ENCODE data around the gene RASGEF1C.
"Not testable (repeated sequence)": the region's sequence is repeated elsewhere in the genome, so short reads cannot be mapped to it uniquely, and the experiment has no call there.

RASGEF1C gene

DNA sequence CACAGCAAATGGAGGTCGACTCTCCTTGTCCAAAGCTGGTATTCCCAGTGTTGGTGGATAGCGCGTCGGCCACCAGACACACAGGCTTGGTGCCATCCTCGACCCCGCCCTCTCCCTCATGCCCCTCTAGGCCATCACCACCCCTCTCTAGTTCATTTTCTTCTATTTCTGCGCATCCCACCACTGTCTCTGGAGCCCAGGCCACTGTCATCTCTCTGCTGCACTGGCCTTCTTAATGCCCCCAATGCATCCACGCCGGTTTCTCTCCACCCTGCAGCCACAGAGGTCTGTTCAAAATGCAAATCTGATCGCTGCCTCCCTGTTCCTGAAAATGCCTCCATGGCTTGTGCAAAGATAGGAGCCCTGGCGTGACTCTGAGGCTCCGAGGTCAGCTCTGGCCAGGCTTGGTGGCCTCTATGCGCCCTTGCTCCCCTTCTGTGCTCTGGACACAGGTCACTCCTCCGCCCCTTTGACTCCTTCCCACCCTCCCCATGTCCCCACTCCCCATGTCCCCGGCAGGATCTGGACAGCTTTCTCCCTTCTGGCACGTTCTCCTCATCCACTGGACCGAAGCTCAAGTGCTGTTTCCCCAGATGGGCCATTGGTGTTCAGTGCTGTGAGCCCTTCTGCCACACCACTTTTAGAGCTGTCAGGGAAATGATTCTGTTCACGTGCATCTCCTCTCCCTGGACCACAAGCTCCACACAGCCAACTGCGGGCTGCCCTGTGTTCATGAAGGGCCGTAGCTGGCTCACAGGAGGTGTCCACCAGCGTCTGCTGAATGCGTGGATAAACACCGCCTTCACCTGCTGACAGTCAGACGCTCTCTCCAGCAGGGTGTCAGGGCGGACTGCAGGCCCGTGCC, 77.9 kb downstream of the RASGEF1C start:
- H3K36me3 ChIP-seq (ENCODE audit: insufficient read depth, low read length) = no peaks in the 10 kb centered on the region
- WGBS = 87% methylated on average over 26 of the region's 26 CpGs
- H3K27ac ChIP-seq (ENCODE audit: low read depth, low read length) = no peak overlapping the region
- H3K4me3 ChIP-seq (ENCODE audit: low read length) = no peak overlapping the region
- H3K27me3 ChIP-seq (ENCODE audit: insufficient read depth, low read length) = no peaks in the 10 kb centered on the region
- no peak overlapping the region for H3K9ac ChIP-seq (ENCODE audit: low read depth, low read length)
- no peaks in the 10 kb centered on the region for H3K4me1 ChIP-seq (ENCODE audit: insufficient read depth, low read length)
- no peaks in the 10 kb centered on the region for H3K9me3 ChIP-seq (ENCODE audit: insufficient read depth, low read depth, low read length)

DNA sequence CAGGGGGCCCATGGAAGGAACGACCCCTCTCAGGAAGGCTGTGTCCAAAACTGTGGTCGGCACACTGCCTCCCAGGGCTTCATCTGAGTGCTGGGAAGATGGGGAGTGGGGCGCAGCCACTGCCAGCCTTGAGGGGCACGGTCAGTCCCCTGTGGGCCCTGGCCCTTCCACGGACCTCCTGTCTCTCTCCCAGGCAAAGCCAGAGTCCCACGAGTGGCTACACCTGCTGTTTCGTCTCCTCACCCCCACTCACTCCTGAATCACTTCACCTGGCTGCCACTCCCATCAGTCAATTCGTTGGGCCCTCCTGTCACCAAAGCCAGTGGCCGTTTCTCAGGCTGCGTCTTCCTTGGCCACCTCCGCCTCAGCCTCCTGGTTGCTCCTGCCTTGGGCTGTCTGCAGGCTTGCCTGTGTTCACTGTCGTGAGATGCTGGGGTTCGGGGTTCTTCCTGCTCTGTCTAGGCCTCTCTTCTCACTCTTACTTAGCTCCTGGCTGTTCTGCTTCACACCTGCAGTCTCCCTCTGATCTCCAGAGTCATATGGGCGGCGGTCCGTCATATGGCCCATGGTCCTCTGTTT, 78.6 kb downstream of the RASGEF1C start:
- Histone ChIP-seq H3K4me3 (ENCODE audit: low read length) (no peak overlapping the region), H3K9ac (ENCODE audit: low read depth, low read length) (no peak overlapping the region), H3K36me3 (ENCODE audit: insufficient read depth, low read length) (no peaks in the 10 kb centered on the region), H3K27me3 (ENCODE audit: insufficient read depth, low read length) (no peaks in the 10 kb centered on the region), H3K27ac (ENCODE audit: low read depth, low read length) (no peak overlapping the region), H3K9me3 (ENCODE audit: insufficient read depth, low read depth, low read length) (no peaks in the 10 kb centered on the region), H3K4me1 (ENCODE audit: insufficient read depth, low read length) (no peaks in the 10 kb centered on the region)
- WGBS = 90% methylated on average over 16 of the region's 16 CpGs

GRCh38 chr5:180129291-180130190, 79.5 kb downstream of the RASGEF1C start:
- Histone ChIP-seq H3K27ac (ENCODE audit: low read depth, low read length) (no peak overlapping the region), H3K36me3 (ENCODE audit: insufficient read depth, low read length) (no peaks in the 10 kb centered on the region), H3K27me3 (ENCODE audit: insufficient read depth, low read length) (no peaks in the 10 kb centered on the region), H3K4me1 (ENCODE audit: insufficient read depth, low read length) (no peaks in the 10 kb centered on the region), H3K4me3 (ENCODE audit: low read length) (no peak overlapping the region), H3K9ac (ENCODE audit: low read depth, low read length) (no peak overlapping the region), H3K9me3 (ENCODE audit: insufficient read depth, low read depth, low read length) (no peaks in the 10 kb centered on the region)
- 89% methylated on average over 27 of the region's 27 CpGs for WGBS

DNA sequence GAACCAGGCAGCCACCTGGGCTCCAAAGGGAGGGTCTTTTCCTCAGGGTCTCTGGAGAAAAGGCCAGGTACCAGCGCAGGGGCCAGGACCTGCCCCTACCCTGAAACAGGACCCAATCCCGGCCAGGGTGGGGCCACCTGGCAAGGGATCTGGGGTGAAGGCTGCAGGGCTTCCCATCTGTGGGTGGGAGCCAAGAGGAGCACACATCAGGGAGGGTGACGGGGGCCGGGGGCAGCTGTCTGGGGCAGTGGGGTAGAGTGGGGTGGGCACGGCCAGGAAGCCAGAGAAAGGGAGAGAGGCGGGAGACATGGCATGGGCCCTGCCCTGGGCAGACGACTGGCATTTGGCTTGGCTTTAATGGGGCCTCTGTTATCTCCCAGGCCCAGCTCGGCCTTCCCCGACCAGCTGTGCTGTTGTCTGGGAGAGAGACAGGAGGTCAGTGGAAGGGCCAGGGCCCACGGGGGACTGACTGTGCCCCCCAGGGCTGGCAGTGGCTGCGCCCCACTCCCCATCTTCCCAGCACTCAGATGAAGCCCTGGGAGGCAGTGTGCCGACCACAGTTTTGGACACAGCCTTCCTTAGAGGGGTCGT, 80.2 kb downstream of the RASGEF1C start:
- 92% methylated on average over 13 of the region's 13 CpGs for WGBS
- H3K27ac ChIP-seq (ENCODE audit: low read depth, low read length) = no peak overlapping the region
- H3K9me3 ChIP-seq (ENCODE audit: insufficient read depth, low read depth, low read length) = no peaks in the 10 kb centered on the region
- no peaks in the 10 kb centered on the region for H3K4me1 ChIP-seq (ENCODE audit: insufficient read depth, low read length)
- no peaks in the 10 kb centered on the region for H3K27me3 ChIP-seq (ENCODE audit: insufficient read depth, low read length)
- no peaks in the 10 kb centered on the region for H3K36me3 ChIP-seq (ENCODE audit: insufficient read depth, low read length)
- no peak overlapping the region for H3K4me3 ChIP-seq (ENCODE audit: low read length)
- H3K9ac ChIP-seq (ENCODE audit: low read depth, low read length) = no peak overlapping the region

DNA sequence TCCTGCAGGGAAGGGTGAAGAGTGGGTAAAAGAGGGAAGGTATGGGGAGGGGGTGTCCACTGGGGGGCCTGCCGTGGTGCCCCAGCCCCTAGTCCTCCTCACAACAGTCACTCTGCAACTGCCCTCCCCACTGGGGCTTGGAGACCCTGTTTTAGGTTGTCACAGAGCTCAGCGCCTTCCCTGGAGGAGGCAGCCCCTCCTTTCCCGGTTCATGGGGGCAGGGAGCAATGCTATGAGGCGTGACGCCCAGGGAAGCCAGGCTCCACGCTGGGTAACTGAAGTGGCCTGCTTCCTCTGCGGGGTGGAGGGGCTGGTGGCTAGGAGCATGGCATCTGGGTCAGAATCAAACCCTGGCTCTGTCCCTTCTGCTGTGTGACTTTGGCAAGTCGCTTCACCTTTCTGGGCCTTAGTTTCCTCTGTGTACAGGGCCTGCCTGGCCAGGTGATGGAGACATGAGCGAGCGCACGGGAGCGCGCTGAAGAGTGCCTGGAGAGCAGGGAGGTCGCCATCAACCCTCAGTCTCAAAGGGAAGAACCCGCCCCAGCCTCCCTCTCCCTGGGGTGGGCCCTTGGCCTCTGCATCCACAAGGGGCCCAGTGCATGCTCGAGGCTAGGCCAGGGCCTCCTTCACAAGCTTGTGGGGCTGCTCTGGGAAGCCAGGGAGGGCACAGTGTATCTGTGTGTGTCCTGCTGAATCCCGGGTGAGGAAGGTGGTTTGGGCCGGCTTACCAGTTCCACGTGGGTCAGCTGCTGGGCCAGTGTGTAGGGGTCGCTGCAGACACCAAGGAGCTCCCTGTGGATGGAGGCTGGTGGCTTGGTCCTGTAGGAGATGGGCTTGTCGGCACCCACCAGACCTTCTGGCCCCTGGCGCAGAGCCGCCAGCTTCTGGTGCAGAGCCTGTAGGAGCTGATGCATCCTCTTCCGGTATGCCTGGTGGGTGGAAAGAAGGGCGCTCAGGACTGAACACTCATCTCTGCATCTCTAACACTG, 81.0 kb downstream of the RASGEF1C start:
- no peaks in the 10 kb centered on the region for H3K9me3 ChIP-seq (ENCODE audit: insufficient read depth, low read depth, low read length)
- no peak overlapping the region for H3K27ac ChIP-seq (ENCODE audit: low read depth, low read length)
- H3K9ac ChIP-seq (ENCODE audit: low read depth, low read length) = no peak overlapping the region
- no peaks in the 10 kb centered on the region for H3K4me1 ChIP-seq (ENCODE audit: insufficient read depth, low read length)
- no peak overlapping the region for H3K4me3 ChIP-seq (ENCODE audit: low read length)
- 87% methylated on average over 25 of the region's 25 CpGs for WGBS
- no peaks in the 10 kb centered on the region for H3K36me3 ChIP-seq (ENCODE audit: insufficient read depth, low read length)
- H3K27me3 ChIP-seq (ENCODE audit: insufficient read depth, low read length) = no peaks in the 10 kb centered on the region

DNA sequence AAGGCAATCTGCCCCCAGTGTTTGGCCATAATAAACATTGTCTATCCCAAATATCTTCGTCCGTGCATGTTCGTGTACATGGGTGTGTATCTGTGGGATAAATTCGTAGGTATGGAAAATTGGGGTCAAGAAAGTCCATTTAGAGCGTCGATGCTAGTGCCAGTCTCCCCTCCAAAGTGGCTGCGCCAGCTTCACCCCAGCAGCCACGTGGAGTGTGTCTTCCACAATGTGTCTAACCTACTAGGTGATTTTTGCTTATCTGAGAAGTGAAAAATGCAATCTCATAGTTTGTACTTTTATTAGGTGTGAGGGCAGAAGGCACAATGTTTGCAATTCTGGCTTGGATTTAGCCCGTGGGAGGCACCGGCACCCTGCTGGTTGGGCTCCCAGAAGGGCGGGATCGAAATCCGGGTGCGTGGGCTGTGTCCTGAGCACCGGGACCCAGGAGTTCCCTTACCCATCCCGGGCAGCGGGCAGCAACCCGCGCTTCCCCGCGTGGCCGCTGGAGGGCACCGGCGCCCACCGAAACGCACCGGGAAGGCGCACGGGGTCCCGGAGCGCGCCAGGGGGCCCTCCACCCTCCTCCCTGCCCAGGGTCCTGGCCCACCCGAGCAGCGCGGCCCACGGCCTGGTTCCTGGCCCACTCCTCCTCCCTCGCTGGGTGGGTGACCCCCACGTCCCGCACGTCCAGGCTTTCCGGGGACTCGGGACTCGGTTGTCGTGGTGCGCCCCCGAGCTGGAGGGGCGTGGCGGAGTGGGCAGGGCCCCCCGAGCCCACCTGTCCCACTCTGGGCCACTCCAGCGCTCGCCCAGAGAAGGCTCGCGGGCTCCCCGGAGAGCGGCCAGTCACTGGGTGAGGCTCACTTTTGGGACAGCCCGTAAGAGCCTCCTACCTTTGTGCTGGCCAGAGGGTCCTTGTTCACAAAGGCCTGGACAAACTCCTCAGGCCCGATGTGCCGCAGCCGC, 82.0 kb downstream of the RASGEF1C start:
- H3K4me1 ChIP-seq (ENCODE audit: insufficient read depth, low read length) = no peaks in the 10 kb centered on the region
- no peaks in the 10 kb centered on the region for H3K27me3 ChIP-seq (ENCODE audit: insufficient read depth, low read length)
- no peaks in the 10 kb centered on the region for H3K9me3 ChIP-seq (ENCODE audit: insufficient read depth, low read depth, low read length)
- 40% methylated on average over 59 of the region's 59 CpGs for WGBS
- H3K27ac ChIP-seq (ENCODE audit: low read depth, low read length) = no peak overlapping the region
- H3K4me3 ChIP-seq (ENCODE audit: low read length) = no peak overlapping the region; the same call in 1 of the 2 replicates
- H3K36me3 ChIP-seq (ENCODE audit: insufficient read depth, low read length) = no peaks in the 10 kb centered on the region
- no peak overlapping the region; the same call in 1 of the 2 replicates for H3K9ac ChIP-seq (ENCODE audit: low read depth, low read length)

- H3K9me3 ChIP-seq (ENCODE audit: insufficient read depth, low read depth, low read length); H3K9ac ChIP-seq (ENCODE audit: low read depth, low read length); H3K36me3 ChIP-seq (ENCODE audit: insufficient read depth, low read length); H3K4me1 ChIP-seq (ENCODE audit: insufficient read depth, low read length); H3K27me3 ChIP-seq (ENCODE audit: insufficient read depth, low read length); H3K27ac ChIP-seq (ENCODE audit: low read depth, low read length); H3K4me3 ChIP-seq (ENCODE audit: low read length): not testable (repeated sequence)
- WGBS = 79% methylated on average over 17 of the region's 17 CpGs
These were observed 82.9 kb downstream of the RASGEF1C start for GRCh38 chr5:180126156-180126555.

DNA sequence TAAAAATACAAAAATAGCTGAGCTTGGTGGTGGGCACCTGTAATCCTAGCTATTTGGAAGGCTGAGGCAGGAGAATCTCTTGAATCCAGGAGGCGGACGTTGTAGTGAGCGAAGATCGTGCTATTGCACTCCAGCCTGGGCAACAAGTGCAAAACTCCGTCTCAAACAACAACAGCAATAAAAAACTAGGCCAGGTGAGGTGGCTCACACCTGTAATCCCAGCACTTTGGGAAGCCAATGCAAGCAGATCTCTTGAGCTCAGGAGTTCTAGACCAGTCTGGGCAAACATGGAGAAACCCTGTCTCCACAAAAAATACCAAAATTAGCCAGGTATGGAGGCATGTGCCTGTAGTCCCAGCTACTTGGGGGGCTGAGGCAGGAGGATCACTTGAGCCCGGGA, 84.3 kb downstream of the RASGEF1C start:
- not testable (repeated sequence) for H3K36me3 ChIP-seq (ENCODE audit: insufficient read depth, low read length); H3K9ac ChIP-seq (ENCODE audit: low read depth, low read length); H3K4me3 ChIP-seq (ENCODE audit: low read length); H3K9me3 ChIP-seq (ENCODE audit: insufficient read depth, low read depth, low read length); H3K27me3 ChIP-seq (ENCODE audit: insufficient read depth, low read length); H3K27ac ChIP-seq (ENCODE audit: low read depth, low read length); H3K4me1 ChIP-seq (ENCODE audit: insufficient read depth, low read length)
- 97% methylated on average over 6 of the region's 6 CpGs for WGBS

DNA sequence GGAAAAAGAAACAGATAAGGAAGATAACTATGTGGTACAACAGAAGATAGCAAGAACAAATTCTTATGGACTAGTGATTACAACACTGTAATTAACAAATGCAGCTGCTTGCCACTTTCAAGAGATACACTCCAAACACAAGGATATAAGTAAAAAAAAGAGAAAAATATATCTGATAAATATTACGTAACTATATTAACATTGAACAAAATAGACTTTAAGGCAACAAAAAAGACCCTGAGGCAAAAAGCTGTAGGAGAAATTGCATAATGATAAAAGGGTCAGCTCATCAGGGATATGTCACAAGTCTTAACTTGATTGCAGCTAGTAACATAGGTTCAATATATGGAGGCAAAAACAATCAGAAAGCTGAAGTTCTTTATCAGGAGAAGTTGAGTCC, 86.1 kb downstream of the RASGEF1C start:
- H3K36me3 ChIP-seq (ENCODE audit: insufficient read depth, low read length) = no peaks in the 10 kb centered on the region
- WGBS = no CpG with 5 or more reads among the region's 1 CpG
- no peaks in the 10 kb centered on the region for H3K4me1 ChIP-seq (ENCODE audit: insufficient read depth, low read length)
- H3K4me3 ChIP-seq (ENCODE audit: low read length) = no peak overlapping the region
- no peaks in the 10 kb centered on the region for H3K27me3 ChIP-seq (ENCODE audit: insufficient read depth, low read length)
- H3K9me3 ChIP-seq (ENCODE audit: insufficient read depth, low read depth, low read length) = no peaks in the 10 kb centered on the region
- H3K27ac ChIP-seq (ENCODE audit: low read depth, low read length) = no peak overlapping the region
- H3K9ac ChIP-seq (ENCODE audit: low read depth, low read length) = no peak overlapping the region
